ENCODE measurements around the gene PRLR. TPM values are rescaled to one million over a fixed set of nuclear protein-coding genes. Genes with fewer than 3 reads are reported as not detected.

Gene PRLR
- total RNA-seq, 2 donors from 2014 or later: not detected

DNA sequence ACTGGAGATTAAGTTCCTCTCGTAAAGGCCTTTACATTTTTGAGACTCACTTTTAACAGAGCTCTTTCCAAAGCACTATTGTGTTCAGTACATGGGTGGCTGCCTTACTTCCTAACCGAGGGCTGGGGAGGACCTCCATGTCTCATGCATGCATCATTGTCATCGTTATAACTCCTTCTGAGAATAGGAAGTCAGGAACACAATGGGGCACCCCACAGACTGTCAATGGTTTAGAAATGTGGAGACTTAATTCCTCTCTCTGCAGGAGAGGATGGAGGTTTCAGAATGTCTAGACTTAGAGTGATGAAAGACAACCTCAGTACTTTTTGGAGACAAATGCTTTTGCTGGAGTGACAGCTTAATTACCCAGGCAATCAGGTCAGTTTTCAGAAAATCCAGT lies 83.9 kb downstream of the PRLR start:
- Mint-ChIP-seq H3K4me3 (no peak overlapping the region), H3K27me3 (peaks cover 27% of the 10 kb centered on the region), H3K4me1 (no peaks in the 10 kb centered on the region), H3K9me3 (no peaks in the 10 kb centered on the region), H3K36me3 (ENCODE audit: low read depth) (no peaks in the 10 kb centered on the region), H3K27ac (no peak overlapping the region)
- no peak for ATAC-seq (replicated peaks)

- no peak overlapping the region for H3K27ac Mint-ChIP-seq
- no peaks in the 10 kb centered on the region for H3K36me3 Mint-ChIP-seq (ENCODE audit: low read depth)
- H3K27me3 Mint-ChIP-seq: peaks cover 27% of the 10 kb centered on the region
- no peaks in the 10 kb centered on the region for H3K9me3 Mint-ChIP-seq
- H3K4me1 Mint-ChIP-seq: no peaks in the 10 kb centered on the region
- ATAC-seq (replicated peaks): no peak
- H3K4me3 Mint-ChIP-seq: no peak overlapping the region
Measured at GRCh38 chr5:35145691-35146317, 84.5 kb downstream of the PRLR start.

DNA sequence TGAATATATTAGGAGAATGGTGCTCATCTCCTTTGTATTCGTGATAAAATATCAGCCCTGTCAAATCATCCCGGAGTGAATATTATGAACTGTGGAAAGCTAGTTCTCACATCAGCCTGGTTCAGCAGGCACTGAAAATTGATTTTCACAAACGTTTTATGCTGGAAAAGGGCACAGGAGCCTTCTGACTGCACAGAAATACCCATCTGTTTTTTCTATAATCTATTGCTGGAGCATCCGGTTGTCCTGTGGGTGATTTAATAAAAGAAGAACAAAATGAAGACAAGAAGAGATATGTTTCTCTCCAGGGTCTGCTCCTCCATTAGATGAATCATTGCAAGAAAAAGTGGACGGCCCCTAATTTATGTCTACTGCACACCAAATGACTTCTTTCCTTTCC lies 85.3 kb downstream of the PRLR start:
- H3K36me3 Mint-ChIP-seq (ENCODE audit: low read depth): no peaks in the 10 kb centered on the region
- H3K27ac Mint-ChIP-seq: no peak overlapping the region
- no peak overlapping the region for H3K4me3 Mint-ChIP-seq
- H3K4me1 Mint-ChIP-seq: no peaks in the 10 kb centered on the region
- peaks cover 27% of the 10 kb centered on the region for H3K27me3 Mint-ChIP-seq
- no peaks in the 10 kb centered on the region for H3K9me3 Mint-ChIP-seq
- ATAC-seq (replicated peaks): no peak

DNA sequence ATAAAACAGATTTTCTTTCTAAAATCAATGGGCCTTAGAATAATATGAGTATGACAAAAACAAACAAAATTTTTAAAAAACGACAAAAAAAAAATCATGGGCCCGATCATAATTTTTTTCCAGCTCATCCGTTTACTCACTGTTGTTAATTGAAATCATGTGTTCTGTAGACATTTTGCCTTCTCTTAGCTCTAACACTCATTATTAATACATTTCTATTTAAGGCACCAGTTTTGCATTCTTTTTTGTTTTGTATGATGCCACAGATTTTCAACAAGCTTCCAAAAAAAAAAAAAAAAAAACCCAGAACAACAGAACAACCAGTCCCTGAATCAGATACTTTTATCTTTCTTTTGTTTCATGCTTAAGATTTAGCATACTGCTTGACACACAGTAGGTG lies 86.4 kb downstream of the PRLR start:
- H3K36me3 Mint-ChIP-seq (ENCODE audit: low read depth): no peaks in the 10 kb centered on the region
- no peaks in the 10 kb centered on the region for H3K4me1 Mint-ChIP-seq
- no peak overlapping the region for H3K4me3 Mint-ChIP-seq
- no peak for ATAC-seq (replicated peaks)
- no peaks in the 10 kb centered on the region for H3K9me3 Mint-ChIP-seq
- peaks cover 27% of the 10 kb centered on the region for H3K27me3 Mint-ChIP-seq
- no peak overlapping the region for H3K27ac Mint-ChIP-seq

- Mint-ChIP-seq H3K9me3 (no peaks in the 10 kb centered on the region), H3K27ac (no peak overlapping the region), H3K27me3 (peaks cover 24% of the 10 kb centered on the region), H3K4me3 (no peak overlapping the region), H3K36me3 (ENCODE audit: low read depth) (no peaks in the 10 kb centered on the region), H3K4me1 (no peaks in the 10 kb centered on the region)
- no peak for ATAC-seq (replicated peaks)
Measured at GRCh38 chr5:35141739-35142138, 88.5 kb downstream of the PRLR start.

DNA sequence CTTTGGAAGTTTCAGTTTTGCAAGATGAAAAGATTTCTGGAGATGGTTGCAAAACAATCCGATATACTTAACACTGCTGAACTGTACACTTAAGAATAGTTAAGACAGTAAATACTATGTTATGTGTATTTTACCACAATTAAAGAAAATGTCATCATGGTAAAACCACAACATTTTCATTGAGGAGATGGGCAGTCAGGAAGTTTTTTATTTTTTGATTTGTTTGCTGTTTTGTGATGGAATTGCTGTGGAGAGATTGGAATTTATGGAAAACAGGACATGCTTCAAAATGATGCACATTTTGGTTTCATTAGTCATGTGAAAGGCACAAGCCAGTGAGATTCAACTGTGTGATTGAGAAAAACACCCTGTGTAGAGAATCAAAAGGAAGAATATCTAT lies 92.1 kb downstream of the PRLR start:
- no peak overlapping the region for H3K4me3 Mint-ChIP-seq
- no peak for ATAC-seq (replicated peaks)
- H3K4me1 Mint-ChIP-seq: no peaks in the 10 kb centered on the region
- H3K36me3 Mint-ChIP-seq (ENCODE audit: low read depth): no peaks in the 10 kb centered on the region
- no peak overlapping the region for H3K27ac Mint-ChIP-seq
- peaks cover 20% of the 10 kb centered on the region for H3K27me3 Mint-ChIP-seq
- no peaks in the 10 kb centered on the region for H3K9me3 Mint-ChIP-seq

GRCh38 chr5:35136386-35136785 lies 93.9 kb downstream of the PRLR start:
- no peaks in the 10 kb centered on the region for H3K4me1 Mint-ChIP-seq
- no peak overlapping the region for H3K4me3 Mint-ChIP-seq
- peak; percentile 77 for ATAC-seq (replicated peaks)
- H3K36me3 Mint-ChIP-seq (ENCODE audit: low read depth): no peaks in the 10 kb centered on the region
- no peaks in the 10 kb centered on the region for H3K9me3 Mint-ChIP-seq
- peaks cover 13% of the 10 kb centered on the region for H3K27me3 Mint-ChIP-seq
- no peak overlapping the region for H3K27ac Mint-ChIP-seq

GRCh38 chr5:35135239-35135700 lies 95.0 kb downstream of the PRLR start:
- H3K4me3 Mint-ChIP-seq: no peak overlapping the region
- H3K9me3 Mint-ChIP-seq: no peaks in the 10 kb centered on the region
- H3K36me3 Mint-ChIP-seq (ENCODE audit: low read depth): no peaks in the 10 kb centered on the region
- peaks cover 6% of the 10 kb centered on the region for H3K4me1 Mint-ChIP-seq
- no peak for ATAC-seq (replicated peaks)
- H3K27ac Mint-ChIP-seq: no peak overlapping the region
- H3K27me3 Mint-ChIP-seq: peaks cover 21% of the 10 kb centered on the region

- Mint-ChIP-seq H3K4me3 (no peak overlapping the region), H3K4me1 (peaks cover 7% of the 10 kb centered on the region), H3K9me3 (no peaks in the 10 kb centered on the region), H3K27me3 (peaks cover 25% of the 10 kb centered on the region), H3K36me3 (ENCODE audit: low read depth) (no peaks in the 10 kb centered on the region), H3K27ac (no peak overlapping the region)
- ATAC-seq (replicated peaks): no peak
Measured at GRCh38 chr5:35134278-35135030, 95.8 kb downstream of the PRLR start.

DNA sequence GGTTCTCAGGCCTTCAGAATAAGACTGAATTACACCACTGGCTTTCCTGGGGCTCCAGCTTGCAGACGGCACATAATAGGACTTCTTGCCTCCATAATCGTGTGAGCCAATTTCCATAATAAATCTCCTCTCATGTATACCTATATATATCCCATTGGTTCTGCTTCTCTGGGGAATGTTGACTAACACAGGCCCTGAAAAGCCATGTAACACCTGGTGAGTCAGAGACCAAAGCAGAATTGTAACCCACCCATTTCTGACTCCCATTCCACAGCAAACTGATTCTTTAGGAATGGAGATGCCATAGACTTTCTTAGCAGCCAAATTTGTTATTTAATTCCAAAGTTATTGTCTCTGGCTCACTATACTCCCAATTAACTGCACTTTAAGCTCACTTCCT lies 97.1 kb downstream of the PRLR start:
- ATAC-seq (replicated peaks): no peak
- Mint-ChIP-seq H3K27ac (no peak overlapping the region), H3K27me3 (peaks cover 31% of the 10 kb centered on the region), H3K36me3 (ENCODE audit: low read depth) (no peaks in the 10 kb centered on the region), H3K9me3 (no peaks in the 10 kb centered on the region), H3K4me1 (peaks cover 7% of the 10 kb centered on the region), H3K4me3 (no peak overlapping the region)

DNA sequence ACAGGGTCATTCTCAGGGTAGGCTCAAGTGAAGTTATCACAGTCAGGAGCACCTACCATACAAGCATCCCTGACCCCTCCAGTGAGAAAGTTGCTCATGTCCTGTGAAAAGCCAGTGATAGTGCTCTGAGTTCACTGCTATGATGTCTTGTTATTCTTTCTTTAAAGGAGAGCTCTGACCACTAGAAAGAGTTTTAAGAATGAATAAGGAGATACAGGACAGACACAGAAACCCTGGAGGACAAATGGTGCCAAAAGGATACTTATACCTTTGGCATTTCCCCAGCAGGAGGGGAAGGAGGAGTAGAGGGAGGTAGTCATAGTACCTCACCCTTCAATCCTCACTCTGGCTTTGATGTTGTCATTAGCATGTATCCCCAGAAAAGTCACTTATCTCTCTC lies 98.6 kb downstream of the PRLR start:
- Mint-ChIP-seq H3K27ac (no peak overlapping the region), H3K4me3 (no peak overlapping the region), H3K4me1 (peaks cover 7% of the 10 kb centered on the region), H3K9me3 (no peaks in the 10 kb centered on the region), H3K36me3 (ENCODE audit: low read depth) (no peaks in the 10 kb centered on the region), H3K27me3 (peaks cover 41% of the 10 kb centered on the region)
- ATAC-seq (replicated peaks): no peak

GRCh38 chr5:35129921-35130485 lies 100.3 kb downstream of the PRLR start:
- no peaks in the 10 kb centered on the region for H3K9me3 Mint-ChIP-seq
- peak; percentile 95 for ATAC-seq (replicated peaks)
- no peak overlapping the region for H3K4me3 Mint-ChIP-seq
- no peaks in the 10 kb centered on the region for H3K36me3 Mint-ChIP-seq (ENCODE audit: low read depth)
- H3K4me1 Mint-ChIP-seq: peaks cover 7% of the 10 kb centered on the region
- H3K27me3 Mint-ChIP-seq: peaks cover 37% of the 10 kb centered on the region
- no peak overlapping the region for H3K27ac Mint-ChIP-seq

- no peaks in the 10 kb centered on the region for H3K36me3 Mint-ChIP-seq (ENCODE audit: low read depth)
- no peaks in the 10 kb centered on the region for H3K9me3 Mint-ChIP-seq
- peaks cover 7% of the 10 kb centered on the region for H3K4me1 Mint-ChIP-seq
- H3K27me3 Mint-ChIP-seq: peaks cover 41% of the 10 kb centered on the region
- ATAC-seq (replicated peaks): no peak
- H3K27ac Mint-ChIP-seq: no peak overlapping the region
- no peak overlapping the region for H3K4me3 Mint-ChIP-seq
Measured at GRCh38 chr5:35129276-35129675, 101.0 kb downstream of the PRLR start.

GRCh38 chr5:35127006-35127405 lies 103.3 kb downstream of the PRLR start:
- H3K27me3 Mint-ChIP-seq: peaks cover 46% of the 10 kb centered on the region
- H3K4me1 Mint-ChIP-seq: peaks cover 7% of the 10 kb centered on the region
- H3K9me3 Mint-ChIP-seq: no peaks in the 10 kb centered on the region
- H3K36me3 Mint-ChIP-seq (ENCODE audit: low read depth): no peaks in the 10 kb centered on the region
- ATAC-seq (replicated peaks): no peak
- H3K27ac Mint-ChIP-seq: no peak overlapping the region
- H3K4me3 Mint-ChIP-seq: no peak overlapping the region

DNA sequence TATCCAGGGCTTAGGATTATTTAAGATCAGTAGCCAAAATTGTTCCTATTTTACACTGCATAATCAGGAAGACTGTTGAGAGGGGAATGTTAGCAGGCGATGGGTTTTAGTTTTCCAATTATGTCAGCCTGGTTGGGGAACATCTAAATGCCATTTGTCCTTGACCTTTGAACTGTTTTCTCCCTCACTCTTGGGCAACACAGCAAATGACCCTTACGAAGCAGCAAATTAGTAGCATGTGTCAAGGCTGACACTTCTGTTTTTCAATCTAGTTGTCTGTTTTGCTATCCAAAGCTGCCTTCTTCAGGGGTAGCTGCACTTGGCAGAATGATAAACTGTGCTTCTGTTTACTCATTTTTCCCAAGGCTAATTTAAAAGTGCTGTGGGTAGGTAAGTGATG lies 104.5 kb downstream of the PRLR start:
- Mint-ChIP-seq H3K9me3 (no peaks in the 10 kb centered on the region), H3K4me3 (no peak overlapping the region), H3K27me3 (peaks cover 48% of the 10 kb centered on the region), H3K4me1 (peaks cover 6% of the 10 kb centered on the region), H3K27ac (no peak overlapping the region), H3K36me3 (ENCODE audit: low read depth) (no peaks in the 10 kb centered on the region)
- ATAC-seq (replicated peaks): no peak
